GM23338 (cell line): ENCODE measurements around the gene ASCL1. TPM values are rescaled to one million over a fixed set of nuclear protein-coding genes. Genes with fewer than 3 reads are reported as not detected.

Source experiments
- ATAC-seq: fragments of 200-7000 bp; cut with Tn5 transposase; 3 replicates; pipeline ENCODE4 v1.9.1; 2020
- DNase-seq: peaks from one replicate; pipeline ENCODE4 v3.0.0-alpha.2; 2015; ENCODE audit warnings: low spot score
- H2AFZ ChIP-seq: fragments of 200-600 bp; sonication (generic); 2 replicates; pipeline ENCODE4 v1.8.0; 2016; ENCODE audit warnings: antibody characterized with exemption, mild to moderate bottlenecking, moderate library complexity
- H3F3A ChIP-seq: fragments of 200-600 bp; sonication (generic); replicated peaks from 2 replicates; pipeline ENCODE4 v1.8.0; 2017; ENCODE audit warnings: antibody characterized with exemption, mixed run types, low read depth
- H3K27ac ChIP-seq: fragments of 200-600 bp; sonication (generic); 2 replicates; pipeline ENCODE4 v1.6.1; 2016; ENCODE audit warnings: low read depth
- H3K27me3 ChIP-seq: fragments of 200-600 bp; sonication (generic); 2 replicates; pipeline ENCODE4 v1.8.0; 2016; ENCODE audit warnings: mild to moderate bottlenecking, mixed run types, moderate library complexity; ENCODE audit not compliant: insufficient read depth
- H3K36me3 ChIP-seq: fragments of 200-600 bp; sonication (generic); 2 replicates; pipeline ENCODE4 v1.8.0; 2016; ENCODE audit warnings: mild to moderate bottlenecking; ENCODE audit not compliant: insufficient read depth
- H3K4me1 ChIP-seq: fragments of 200-600 bp; sonication (generic); 2 replicates; pipeline ENCODE4 v1.8.0; 2016; ENCODE audit warnings: mild to moderate bottlenecking, moderate library complexity; ENCODE audit not compliant: insufficient read depth
- H3K4me2 ChIP-seq: fragments of 200-600 bp; sonication (generic); 2 replicates; pipeline ENCODE4 v1.7.1; 2017; ENCODE audit warnings: mixed run types
- H3K4me3 ChIP-seq: fragments of 200-600 bp; sonication (generic); 2 replicates; pipeline ENCODE4 v1.6.1; 2016; ENCODE audit warnings: mixed run types
- H3K79me2 ChIP-seq: fragments of 200-600 bp; sonication (generic); replicated peaks from 2 replicates; pipeline ENCODE4 v1.8.0; 2017; ENCODE audit warnings: mild to moderate bottlenecking; ENCODE audit not compliant: insufficient read depth
- H3K9me2 ChIP-seq: fragments of 200-600 bp; sonication (generic); 2 replicates; pipeline ENCODE4 v1.8.0; 2017; ENCODE audit not compliant: insufficient read depth
- H4K20me1 ChIP-seq: fragments of 200-600 bp; sonication (generic); replicated peaks from 2 replicates; pipeline ENCODE4 v1.8.0; 2017; ENCODE audit warnings: mild to moderate bottlenecking; ENCODE audit not compliant: insufficient read depth
- H3K27ac Mint-ChIP-seq: 2 replicates; pipeline ENCODE4 v1.8.0; 2020; ENCODE audit warnings: inconsistent platforms, mild to moderate bottlenecking, moderate library complexity, mixed read lengths
- H3K27me3 Mint-ChIP-seq: 3 replicates; pipeline ENCODE4 v1.8.0; 2022; ENCODE audit warnings: low read depth, mild to moderate bottlenecking, moderate library complexity, mixed read lengths, inconsistent platforms; ENCODE audit not compliant: insufficient read depth, poor library complexity
- H3K36me3 Mint-ChIP-seq: 3 replicates; pipeline ENCODE4 v1.8.0; 2021; ENCODE audit warnings: low read depth, mild to moderate bottlenecking, inconsistent platforms, moderate library complexity, mixed read lengths
- H3K4me1 Mint-ChIP-seq: 3 replicates; pipeline ENCODE4 v1.8.0; 2020; ENCODE audit warnings: mild to moderate bottlenecking, inconsistent platforms, mixed read lengths
- H3K4me3 Mint-ChIP-seq: 3 replicates; pipeline ENCODE4 v1.8.0; 2021; ENCODE audit warnings: moderate library complexity, mild to moderate bottlenecking, inconsistent platforms, mixed read lengths
- H3K9me3 Mint-ChIP-seq: 3 replicates; pipeline ENCODE4 v1.8.0; 2020; ENCODE audit warnings: moderate library complexity, mild to moderate bottlenecking, inconsistent platforms, mixed read lengths
- EZH2phosphoT487 ChIP-seq: fragments of 200-600 bp; sonication (generic); IDR thresholded peaks from one replicate; pipeline ENCODE4 v1.8.1; 2018; ENCODE audit warnings: antibody characterized with exemption; ENCODE audit not compliant: unreplicated experiment
- JUNB ChIP-seq: IDR thresholded peaks from one replicate; pipeline ENCODE4 v1.6.1; 2016; ENCODE audit warnings: antibody characterized with exemption; ENCODE audit not compliant: unreplicated experiment
- NANOG ChIP-seq: IDR thresholded peaks from 2 replicates; pipeline ENCODE4 v1.6.1; 2016; ENCODE audit warnings: antibody characterized with exemption, borderline replicate concordance
- POLR2AphosphoS5 ChIP-seq: IDR thresholded peaks from 2 replicates; pipeline ENCODE4 v1.6.1; 2016; ENCODE audit warnings: antibody characterized with exemption, low read depth
- STAT1 ChIP-seq: IDR thresholded peaks from one replicate; pipeline ENCODE4 v1.6.1; 2016; ENCODE audit warnings: antibody characterized with exemption; ENCODE audit not compliant: unreplicated experiment
- ZNF114 ChIP-seq: fragments of 250-450 bp; sonication (Bioruptor Pico); IDR thresholded peaks from 2 replicates; pipeline ENCODE4 v1.5.0; 2020; ENCODE audit warnings: mild to moderate bottlenecking, moderate library complexity
- ZNF331 ChIP-seq: fragments of 250-450 bp; sonication (Bioruptor Pico); IDR thresholded peaks from 2 replicates; pipeline ENCODE4 v1.5.0; 2020; ENCODE audit warnings: low read depth, mild to moderate bottlenecking, moderate library complexity
- ZNF462 ChIP-seq: fragments of 250-450 bp; sonication (Bioruptor Pico); IDR thresholded peaks from 2 replicates; pipeline ENCODE4 v1.5.0; 2020; ENCODE audit warnings: mild to moderate bottlenecking, moderate library complexity
- polyA plus RNA-seq: library from polyadenylated mRNA; unstranded; fragments of >200 nt; fragmentation: Nextera tagmentation; extraction: Ambion mirVana; gene quantifications from 2 replicates; pipeline ENCODE4 v1.2.1, GENCODE V29; 2016
- total RNA-seq: library from RNA; depleted of rRNA; stranded (reverse); fragments of >200 nt; shearing (Covaris generic); gene quantifications from 2 replicates; pipeline ENCODE4 v1.2.3, GENCODE V29; 2014
- TF ChIP-seq, protein P1 (sequence below): IDR thresholded peaks from one replicate; pipeline ENCODE4 v1.6.1; 2018; ENCODE audit warnings: antibody characterized with exemption; ENCODE audit not compliant: unreplicated experiment

ASCL1 gene
- total and polyA plus RNA-seq, 2 experiments from 2014 or later, result 0.37 TPM; not detected in 1

- H3K4me2 ChIP-seq, result no peak overlapping the region
- H3F3A ChIP-seq, result no peaks in the 10 kb centered on the region
- no peak overlapping the region for H3K27ac Mint-ChIP-seq
- H3K9me2 ChIP-seq, result peaks cover 15% of the 10 kb centered on the region
- H3K4me1 Mint-ChIP-seq, result peaks cover 10% of the 10 kb centered on the region
- H3K27me3 ChIP-seq, result no peaks in the 10 kb centered on the region
- H3K4me3 Mint-ChIP-seq, result no peak overlapping the region
- H3K4me3 ChIP-seq, result no peak overlapping the region
- no peaks in the 10 kb centered on the region for H4K20me1 ChIP-seq
- no peaks in the 10 kb centered on the region for H3K36me3 ChIP-seq
- no peak for DNase-seq
- peaks cover 10% of the 10 kb centered on the region for H3K4me1 ChIP-seq
- H3K36me3 Mint-ChIP-seq, result no peaks in the 10 kb centered on the region
- 0 out of 3 replicates have a peak, but pooled peaks cover 3% of the 10 kb centered on the region for H3K9me3 Mint-ChIP-seq
- TF ChIP-seq STAT1, result no peak
- TF ChIP-seq ZNF114 (CRISPR knock-in tag), result no peak
- TF ChIP-seq NANOG, result no peak
- TF ChIP-seq, protein P1, sequence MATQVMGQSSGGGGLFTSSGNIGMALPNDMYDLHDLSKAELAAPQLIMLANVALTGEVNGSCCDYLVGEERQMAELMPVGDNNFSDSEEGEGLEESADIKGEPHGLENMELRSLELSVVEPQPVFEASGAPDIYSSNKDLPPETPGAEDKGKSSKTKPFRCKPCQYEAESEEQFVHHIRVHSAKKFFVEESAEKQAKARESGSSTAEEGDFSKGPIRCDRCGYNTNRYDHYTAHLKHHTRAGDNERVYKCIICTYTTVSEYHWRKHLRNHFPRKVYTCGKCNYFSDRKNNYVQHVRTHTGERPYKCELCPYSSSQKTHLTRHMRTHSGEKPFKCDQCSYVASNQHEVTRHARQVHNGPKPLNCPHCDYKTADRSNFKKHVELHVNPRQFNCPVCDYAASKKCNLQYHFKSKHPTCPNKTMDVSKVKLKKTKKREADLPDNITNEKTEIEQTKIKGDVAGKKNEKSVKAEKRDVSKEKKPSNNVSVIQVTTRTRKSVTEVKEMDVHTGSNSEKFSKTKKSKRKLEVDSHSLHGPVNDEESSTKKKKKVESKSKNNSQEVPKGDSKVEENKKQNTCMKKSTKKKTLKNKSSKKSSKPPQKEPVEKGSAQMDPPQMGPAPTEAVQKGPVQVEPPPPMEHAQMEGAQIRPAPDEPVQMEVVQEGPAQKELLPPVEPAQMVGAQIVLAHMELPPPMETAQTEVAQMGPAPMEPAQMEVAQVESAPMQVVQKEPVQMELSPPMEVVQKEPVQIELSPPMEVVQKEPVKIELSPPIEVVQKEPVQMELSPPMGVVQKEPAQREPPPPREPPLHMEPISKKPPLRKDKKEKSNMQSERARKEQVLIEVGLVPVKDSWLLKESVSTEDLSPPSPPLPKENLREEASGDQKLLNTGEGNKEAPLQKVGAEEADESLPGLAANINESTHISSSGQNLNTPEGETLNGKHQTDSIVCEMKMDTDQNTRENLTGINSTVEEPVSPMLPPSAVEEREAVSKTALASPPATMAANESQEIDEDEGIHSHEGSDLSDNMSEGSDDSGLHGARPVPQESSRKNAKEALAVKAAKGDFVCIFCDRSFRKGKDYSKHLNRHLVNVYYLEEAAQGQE, result no peak
- no peak for TF ChIP-seq JUNB
- no peak for TF ChIP-seq ZNF331
- TF ChIP-seq EZH2phosphoT487, result no peak
- TF ChIP-seq POLR2AphosphoS5, result no peak
- no peak for TF ChIP-seq ZNF462 (CRISPR knock-in tag)
- H3K27me3 Mint-ChIP-seq, result no peaks in the 10 kb centered on the region
- no peaks in the 10 kb centered on the region for H3K79me2 ChIP-seq
- H2AFZ ChIP-seq, result no peak overlapping the region
- no peak for ATAC-seq
- no peak overlapping the region for H3K27ac ChIP-seq
These were observed 30.3 kb upstream of the ASCL1 start for GRCh38 chr12:102927220-102927619.
